Cardiac fibroblast (primary cell): ENCODE results near the gene RIOK3.
A peak's percentile ranks its signal among the peaks of the same experiment; 100 is the strongest.

ENCODE experiments used
- DNase-seq, 2 donors: peaks; one replicate each; pipeline versions ENCODE4 v3.0.0 to v3.0.0-alpha.2; 2010; ENCODE audit warnings: low read depth in 2 of 2
- H3K4me3 ChIP-seq, 2 donors: replicated peaks in 1 of 2; 1 replicate in 1 of 2; 2 replicates in 1 of 2; pipeline ENCODE4 v1.5.1; 2011; ENCODE audit warnings: low read depth in 2 of 2, low read length in 2 of 2, mild to moderate bottlenecking in 2 of 2, moderate library complexity in 1 of 2
- TF ChIP-seq, protein P1 (sequence below): IDR thresholded peaks from one replicate; pipeline ENCODE4 v1.5.1; 2011; ENCODE audit warnings: low read depth, mild to moderate bottlenecking, low read length, inconsistent platforms

RIOK3 gene

DNA sequence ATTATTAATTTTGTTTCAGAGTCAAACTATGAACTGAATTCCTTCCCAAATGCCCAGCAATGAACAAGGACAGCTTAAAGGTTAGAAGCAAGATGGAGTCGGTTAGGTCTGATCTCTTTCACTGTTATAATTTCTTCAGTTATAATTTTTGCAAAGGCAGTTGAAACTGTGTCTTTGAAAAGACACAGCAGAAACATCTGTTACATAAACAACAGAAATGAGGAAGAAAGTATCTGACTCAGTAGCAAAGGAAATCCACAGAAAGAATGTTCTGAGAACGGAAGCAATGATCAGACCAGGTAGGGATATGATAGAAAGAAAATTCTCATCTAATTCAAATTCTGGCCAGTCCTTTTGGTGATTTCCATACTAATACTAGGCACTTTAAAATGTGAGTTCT, 45.0 kb downstream of the RIOK3 start:
- DNase-seq: no peak
- TF ChIP-seq, protein P1, sequence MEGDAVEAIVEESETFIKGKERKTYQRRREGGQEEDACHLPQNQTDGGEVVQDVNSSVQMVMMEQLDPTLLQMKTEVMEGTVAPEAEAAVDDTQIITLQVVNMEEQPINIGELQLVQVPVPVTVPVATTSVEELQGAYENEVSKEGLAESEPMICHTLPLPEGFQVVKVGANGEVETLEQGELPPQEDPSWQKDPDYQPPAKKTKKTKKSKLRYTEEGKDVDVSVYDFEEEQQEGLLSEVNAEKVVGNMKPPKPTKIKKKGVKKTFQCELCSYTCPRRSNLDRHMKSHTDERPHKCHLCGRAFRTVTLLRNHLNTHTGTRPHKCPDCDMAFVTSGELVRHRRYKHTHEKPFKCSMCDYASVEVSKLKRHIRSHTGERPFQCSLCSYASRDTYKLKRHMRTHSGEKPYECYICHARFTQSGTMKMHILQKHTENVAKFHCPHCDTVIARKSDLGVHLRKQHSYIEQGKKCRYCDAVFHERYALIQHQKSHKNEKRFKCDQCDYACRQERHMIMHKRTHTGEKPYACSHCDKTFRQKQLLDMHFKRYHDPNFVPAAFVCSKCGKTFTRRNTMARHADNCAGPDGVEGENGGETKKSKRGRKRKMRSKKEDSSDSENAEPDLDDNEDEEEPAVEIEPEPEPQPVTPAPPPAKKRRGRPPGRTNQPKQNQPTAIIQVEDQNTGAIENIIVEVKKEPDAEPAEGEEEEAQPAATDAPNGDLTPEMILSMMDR: no peak

DNA sequence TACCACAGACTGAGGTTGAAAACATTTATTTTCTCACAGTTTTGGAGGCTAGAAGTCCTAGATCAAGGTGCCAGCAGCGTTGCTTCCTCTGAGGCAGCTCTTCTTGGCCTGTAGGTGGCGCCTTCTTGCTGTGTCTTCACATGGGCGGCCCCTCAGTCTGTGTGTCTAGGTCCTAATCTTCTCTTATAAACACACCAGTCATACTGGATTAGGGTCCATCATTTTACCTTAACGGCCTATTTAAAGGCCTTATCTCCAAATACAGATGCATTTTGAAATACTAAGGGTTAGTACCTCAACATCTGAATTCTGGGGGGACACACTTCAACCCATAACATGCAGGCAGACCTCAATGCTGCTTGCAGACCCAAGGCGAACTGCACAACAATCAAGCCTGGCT, 45.8 kb downstream of the RIOK3 start:
- no peak overlapping the region for H3K4me3 ChIP-seq
- TF ChIP-seq, protein P1: peak; percentile 94
- peak; percentile 84 for DNase-seq

More for the DNA sequence above, 45.0 kb downstream of the RIOK3 start:
- no peak overlapping the region for H3K4me3 ChIP-seq

DNA sequence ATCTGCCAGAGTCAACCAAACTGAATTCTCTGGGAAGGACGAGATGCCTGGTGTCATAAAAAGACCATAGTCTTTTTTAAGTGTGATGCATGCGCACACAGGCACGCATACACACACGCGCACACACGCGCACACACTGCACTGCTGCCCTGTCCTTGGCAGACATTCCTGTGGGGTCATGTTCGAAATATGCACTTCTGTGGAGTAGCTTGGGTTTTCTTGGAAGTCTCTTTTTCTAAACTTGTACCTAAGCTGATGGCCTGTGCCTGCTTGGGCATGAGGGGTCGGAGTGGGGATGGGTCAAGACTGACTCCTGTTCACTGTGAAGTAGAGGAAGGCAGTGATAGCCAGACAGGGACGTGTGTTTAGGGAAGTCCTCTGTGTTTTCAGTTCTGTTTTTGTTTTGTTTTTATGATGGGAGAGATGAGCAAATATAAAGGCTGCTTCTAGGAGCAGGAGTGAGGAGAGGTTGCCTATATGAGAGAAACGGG, 46.2 kb downstream of the RIOK3 start:
- no peak overlapping the region for H3K4me3 ChIP-seq
- peak in 1 of 2 donors; percentile 22 for DNase-seq
- TF ChIP-seq, protein P1: no peak

DNA sequence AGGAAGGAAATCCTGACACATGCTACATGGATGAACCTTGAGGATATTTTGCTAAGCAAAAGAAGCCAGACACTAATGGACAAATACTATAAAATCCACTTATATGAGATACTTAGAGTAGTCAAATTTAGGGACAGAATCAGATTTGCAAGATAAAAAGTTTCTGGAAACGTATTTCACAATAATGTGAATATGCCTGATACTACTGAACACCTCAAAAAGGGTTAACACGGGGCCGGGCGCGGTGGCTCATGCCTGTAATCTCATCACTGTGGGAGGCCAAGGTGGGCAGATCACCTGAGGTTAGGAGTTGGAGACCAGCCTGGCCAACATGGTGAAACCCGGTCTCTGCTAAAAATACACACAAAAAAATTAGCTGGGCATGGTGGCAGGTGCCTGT, 48.5 kb downstream of the RIOK3 start:
- H3K4me3 ChIP-seq: no peak overlapping the region
- TF ChIP-seq, protein P1: no peak
- DNase-seq: no peak

DNA sequence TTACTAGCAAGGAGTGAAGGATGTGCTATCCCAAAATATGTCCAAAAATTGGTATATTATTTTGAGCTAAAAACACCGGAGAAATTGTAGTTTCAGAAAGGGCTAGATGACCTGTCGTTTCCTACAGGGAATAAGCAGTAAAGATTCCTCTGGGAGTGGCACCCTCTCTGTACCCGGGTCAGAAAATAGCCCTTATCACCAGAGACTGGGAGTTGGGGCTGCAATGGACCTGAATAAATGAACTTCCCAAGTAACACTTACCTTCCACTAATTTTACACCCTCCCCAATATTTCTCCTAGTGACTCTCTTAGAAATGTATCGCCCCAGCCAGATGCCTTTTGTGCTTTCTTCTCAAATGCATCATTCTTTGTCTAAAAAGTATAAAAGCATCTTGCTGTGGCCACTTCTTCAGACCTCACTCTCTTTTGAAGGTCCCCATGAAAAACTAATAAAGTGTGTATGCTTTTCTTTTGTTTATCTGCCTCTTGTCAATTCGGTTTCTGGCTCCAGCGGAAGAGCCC, 49.5 kb downstream of the RIOK3 start:
- TF ChIP-seq, protein P1: no peak
- peak overlapping the region; percentile 71 to 91 for H3K4me3 ChIP-seq
- no peak for DNase-seq

DNA sequence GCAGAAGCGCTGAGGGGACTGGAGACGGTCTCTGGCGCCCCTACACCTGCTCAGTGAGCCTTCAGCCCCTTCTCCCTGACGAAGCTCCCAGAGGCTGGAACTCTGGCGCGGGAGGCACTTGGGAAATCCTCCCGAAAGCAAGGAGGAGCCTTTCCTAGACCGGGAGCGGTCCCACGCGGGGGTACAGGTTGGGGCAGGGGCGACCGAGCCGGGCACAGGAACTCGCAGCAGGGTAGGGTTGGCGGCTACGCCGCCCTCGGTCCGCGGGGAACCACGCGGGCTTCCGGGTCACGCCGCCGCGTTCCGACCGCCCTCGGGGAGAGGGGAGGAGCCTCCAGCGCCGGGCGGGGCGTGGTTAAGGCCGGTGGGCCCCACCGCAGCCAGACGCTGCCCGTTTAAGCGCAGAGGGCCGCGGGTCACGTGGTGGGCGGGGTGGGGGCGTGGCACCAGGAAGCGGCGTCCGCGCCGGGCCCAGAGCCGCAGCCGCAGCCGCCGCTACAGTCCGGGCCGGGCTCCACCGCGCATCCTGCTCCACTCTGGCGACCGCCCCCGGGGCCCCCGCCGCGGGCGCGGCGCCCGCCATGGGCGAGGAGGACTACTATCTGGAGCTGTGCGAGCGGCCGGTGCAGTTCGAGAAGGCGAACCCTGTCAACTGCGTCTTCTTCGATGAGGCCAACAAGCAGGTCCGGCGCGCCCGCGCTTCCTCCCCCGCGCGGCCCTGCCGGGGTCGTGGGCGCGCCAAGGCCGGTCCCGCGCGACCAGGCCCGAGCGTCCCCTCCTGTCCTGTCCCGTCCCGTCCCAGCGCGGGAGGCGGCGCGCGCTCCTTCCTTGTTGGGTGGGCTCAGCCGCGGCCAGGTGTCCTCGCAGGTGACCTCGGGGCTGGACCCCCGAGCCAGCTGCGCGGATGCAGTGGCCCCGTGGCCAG, 50.2 kb downstream of the RIOK3 start, which contains the start of gene RMC1:
Gene RMC1 (plus strand): TSS at position 474 of the 925 bp plus-strand sequence. CDS start 108 bp downstream, at position 582.
- DNase-seq: peak; percentile 92 to 95
- TF ChIP-seq, protein P1: no peak

More for the DNA sequence above, 50.2 kb downstream of the RIOK3 start, which contains the start of gene RMC1:
- peak within 1 kb of the TSS; percentile 78 to 91 for H3K4me3 ChIP-seq
